DMS53 (cell line): ENCODE data around the gene ADGRL3.

Experiments used
- DNase-seq: peaks from one replicate; lab custom pipeline; 2025; lab: John Stamatoyannopoulos, UW

The ADGRL3 gene

DNA sequence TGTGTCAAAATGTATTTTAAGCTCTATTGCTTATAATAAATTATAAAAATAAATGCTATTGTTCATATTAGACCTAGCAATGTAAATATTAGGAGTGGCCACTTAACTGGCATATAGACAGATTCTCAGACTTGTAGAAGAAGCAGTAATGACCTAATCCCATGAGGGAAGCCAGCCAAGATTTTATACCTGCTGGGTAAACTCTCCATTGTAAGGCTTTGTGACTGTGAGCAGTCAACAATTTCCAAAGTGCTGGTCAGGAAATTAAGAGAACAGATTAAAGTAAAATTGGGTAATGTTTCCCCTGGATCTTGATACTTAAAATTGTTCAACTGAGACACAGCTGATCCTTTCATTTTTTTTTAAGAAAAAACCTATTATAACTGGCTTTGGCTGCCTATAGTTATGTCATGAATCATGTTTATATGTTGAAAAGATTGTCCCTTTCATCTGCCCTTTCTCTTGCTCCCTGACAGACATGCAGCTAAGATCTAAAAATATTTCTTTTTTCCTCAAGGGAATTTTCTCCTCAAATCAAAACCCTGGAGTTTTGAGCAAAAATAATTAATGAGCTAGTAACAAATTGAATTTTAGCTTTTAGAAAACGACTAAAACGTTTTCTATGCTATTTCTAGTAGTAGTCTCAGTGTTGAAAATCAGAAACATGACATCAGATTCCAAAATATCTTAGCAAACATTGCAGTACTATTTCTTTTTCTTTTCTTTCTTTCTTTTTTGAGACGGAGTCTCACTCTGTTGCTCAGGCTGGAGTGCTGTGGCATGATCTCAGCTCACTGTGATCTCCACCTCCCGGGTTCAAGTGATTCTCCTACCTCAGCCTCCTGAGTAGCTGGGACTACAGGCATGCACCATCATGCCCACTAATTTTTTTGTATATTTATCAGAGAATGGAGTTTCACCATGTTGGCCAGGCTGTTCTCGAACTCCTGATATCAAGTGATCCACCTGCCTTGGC is 77.9 kb downstream of the ADGRL3 start:
- peak; percentile 63 for DNase-seq

DNA sequence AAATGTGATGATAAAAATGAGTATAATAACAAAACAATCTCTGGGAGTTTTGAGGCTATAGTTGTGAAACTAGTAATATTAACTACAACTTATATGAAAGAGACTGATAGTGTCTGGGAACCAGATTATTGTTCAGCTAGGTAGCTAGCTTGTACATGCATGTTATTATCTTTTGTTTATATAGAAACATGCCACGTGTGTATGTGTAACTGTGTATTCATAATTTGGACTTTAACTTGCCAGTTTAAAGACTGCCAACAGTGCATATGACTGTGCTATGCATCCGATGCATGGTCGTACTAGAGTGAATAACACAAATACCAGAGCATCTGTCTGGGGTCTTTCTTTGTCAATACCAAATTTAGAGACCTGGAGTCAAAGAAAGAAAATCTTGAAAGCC is 92.2 kb downstream of the ADGRL3 start:
- no peak for DNase-seq

DNA sequence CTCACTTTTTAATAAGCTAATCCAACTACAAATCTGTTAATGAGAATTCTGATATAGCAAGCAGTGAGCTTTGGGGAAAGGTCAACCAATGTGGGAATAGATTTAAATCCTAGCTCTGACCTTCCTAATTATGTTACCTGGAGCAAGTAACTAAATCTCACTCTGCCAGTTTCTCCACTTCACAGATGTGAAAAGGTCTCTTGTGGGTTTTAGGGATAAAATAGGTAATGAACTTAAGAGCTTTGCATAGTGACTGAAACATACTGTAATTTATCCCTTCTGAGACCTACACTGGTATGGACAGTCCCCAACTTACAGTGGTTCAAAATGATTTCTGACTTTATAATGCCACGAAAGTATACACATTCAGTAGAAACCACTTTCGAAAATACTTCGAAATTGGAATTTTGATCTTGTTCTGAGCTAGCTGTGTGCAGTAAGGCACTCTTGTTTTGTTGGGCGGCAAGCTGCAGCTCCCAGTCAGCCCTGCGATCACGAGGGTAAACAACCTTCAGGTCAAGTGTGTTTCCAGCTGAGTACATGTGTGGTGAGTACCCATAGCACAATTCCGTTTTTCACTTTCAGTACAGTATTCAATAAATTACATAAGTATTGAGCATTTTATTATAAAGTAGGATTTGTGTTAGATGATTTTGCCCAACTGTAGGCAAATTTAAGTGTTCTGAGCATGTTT is 93.7 kb downstream of the ADGRL3 start:
- peak; percentile 75 for DNase-seq

DNA sequence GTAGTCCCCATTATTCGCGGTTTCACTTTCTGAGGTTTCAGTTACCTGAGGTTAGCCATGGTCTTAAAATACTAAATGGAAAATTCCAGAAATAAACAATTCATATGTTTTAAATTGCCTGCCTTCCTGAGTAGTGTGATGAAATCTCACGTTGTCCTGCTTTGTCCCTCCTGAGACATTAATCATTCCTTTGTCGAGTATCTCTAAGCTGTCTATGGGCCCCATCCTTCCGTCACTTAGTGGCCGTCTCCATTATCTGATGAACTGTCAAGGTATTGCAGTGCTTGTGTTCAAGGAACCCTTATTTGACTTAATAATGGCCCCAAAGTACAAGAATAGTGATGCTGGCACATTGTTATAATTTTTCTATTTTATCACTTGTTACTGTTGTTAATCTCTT is 94.8 kb downstream of the ADGRL3 start:
- no peak for DNase-seq

DNA sequence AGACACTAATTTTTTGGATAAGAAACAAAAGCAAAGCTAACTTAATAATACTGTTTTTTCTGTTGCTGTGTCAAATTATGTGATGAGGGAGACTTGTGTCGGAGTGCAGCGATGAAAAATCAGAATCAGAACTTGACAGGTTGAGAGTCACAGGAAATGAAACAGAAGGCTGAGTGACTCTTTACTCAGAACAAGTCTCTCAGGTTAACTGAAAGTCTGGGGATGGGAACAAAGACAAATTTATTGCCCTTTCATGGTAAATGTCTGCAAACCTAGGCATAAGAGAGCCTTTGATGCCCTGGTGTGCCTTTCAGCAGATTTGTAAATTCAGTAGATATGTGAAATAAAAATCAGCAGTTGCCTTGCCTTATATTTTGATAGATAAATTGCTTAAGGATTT is 96.0 kb downstream of the ADGRL3 start:
- peak; percentile 1 for DNase-seq

DNA sequence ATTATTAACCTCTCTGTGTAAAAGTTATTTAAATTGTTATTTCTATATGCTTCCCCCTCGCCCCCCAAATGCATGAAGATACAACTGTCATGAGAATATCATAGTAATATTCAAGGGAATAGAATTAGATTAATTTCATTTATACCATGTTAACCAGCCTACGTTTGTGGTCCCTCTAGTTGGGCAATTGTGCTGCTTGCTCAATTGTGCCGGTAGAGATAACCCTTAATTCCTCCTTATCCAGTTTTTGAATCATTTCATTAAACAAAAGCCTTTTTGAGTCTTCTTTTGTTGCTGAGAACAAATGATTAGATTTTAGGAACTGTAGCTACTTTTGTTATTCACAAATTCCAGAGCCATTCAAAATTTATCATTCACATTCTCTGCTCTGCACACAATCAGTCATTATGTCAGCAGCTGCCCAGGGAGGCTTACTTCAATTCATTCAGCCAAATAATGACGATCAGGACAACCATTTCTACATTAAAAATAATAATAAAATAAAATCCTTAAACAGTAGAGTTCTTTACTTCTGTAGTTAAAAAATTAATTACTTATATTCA is 98.1 kb downstream of the ADGRL3 start:
- no peak for DNase-seq

DNA sequence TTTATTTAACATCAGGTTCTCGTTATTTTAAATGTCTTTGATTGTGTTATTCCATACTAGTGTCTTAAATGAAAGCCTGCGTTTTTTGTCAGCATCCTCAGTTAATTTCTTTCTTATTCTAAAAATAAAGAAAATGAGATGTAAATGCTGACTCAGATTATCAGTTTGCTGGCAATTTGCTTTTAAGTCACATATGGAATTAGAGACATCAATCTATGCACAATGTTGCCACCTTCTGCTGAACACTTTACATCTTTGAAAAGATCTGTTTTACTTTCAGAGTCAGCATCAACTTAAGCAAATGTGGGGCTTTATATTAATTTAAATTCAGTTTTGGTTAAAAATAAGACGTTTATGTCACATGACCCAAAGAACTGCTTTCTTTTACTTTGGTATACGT is 99.2 kb downstream of the ADGRL3 start:
- no peak for DNase-seq

DNA sequence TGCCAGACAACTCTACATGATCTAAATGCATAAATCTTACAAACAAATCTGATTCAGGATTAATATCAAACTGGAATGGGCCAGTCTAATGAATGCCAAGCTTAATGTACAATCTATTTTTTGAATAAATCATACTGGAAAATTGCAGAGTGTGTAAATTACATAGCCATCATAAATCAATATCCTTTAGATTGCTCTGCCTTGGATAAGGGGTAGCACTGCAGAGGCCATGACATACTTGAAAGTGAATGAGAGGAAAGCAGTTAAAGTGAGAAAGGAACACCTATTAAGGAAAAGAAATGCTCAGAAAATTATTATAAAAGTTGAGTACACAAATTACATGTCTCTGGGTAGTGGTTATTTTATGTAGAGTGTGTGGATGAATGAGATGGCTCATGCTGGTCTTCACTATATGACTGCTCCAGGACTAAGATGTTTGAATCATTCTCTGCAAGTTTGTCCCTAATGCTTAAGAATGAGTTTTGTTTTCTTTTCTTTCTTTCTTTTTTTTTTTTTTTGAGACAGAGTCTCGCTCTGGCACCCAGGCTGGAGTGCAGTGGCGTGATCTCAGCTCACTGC is 100.2 kb downstream of the ADGRL3 start:
- no peak for DNase-seq

DNA sequence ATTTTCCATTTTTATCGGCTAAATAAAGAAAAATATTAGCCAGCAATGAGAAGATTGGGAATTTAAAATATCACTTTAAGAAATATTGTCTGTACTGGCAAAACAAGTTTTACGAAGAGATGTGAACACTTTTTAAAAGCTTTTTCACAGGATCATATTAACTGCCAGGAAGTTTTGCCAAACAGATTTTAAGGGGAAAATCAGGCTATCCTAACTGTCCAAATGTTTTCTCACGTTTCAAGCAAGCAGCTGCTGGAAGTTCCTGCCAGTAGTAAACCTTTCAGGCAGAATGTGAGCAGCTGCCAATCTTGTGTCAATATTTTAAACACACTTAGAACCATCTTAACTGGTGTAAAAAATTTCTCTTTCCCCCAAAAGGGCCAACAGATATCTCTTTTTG is 101.1 kb downstream of the ADGRL3 start:
- peak; percentile 28 for DNase-seq

DNA sequence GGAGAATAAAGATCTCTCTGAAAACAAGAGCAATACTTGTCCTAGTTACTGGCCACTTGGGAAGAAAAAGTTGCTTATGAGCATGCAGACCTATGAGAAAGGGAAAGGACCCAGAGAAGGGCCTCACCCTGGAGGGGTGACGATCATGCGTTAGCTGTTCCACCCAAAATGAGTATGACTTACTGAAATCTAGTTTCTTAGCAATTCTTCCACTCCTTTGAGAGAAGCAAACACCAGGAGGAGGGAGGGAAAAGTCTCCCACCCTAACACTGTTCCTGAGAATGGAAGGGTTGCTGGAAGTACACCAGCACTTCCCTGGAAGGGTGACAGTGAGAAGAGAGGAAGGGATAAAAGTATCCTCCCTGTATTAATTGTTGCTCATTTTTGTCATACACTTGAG is 107.9 kb downstream of the ADGRL3 start:
- DNase-seq, result no peak

DNA sequence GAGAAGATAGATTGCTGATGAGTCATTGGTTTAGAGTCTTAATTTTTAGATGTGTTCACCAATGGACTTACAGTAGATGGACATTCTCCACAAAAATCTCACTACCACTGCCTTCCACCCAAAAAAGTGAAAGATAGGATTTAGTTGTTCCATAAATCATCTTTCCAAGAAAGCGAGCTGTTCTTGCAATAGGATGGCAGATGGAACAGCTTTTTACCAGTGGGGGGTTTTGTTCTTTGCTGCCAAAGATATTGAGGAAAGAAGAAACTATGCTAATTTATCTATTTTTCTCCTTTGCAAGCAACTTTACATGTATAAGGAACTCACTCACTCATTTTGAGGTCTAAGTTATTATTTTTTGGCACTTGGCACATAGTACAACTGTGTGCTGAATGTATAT is 109.5 kb downstream of the ADGRL3 start:
- DNase-seq, result no peak

DNA sequence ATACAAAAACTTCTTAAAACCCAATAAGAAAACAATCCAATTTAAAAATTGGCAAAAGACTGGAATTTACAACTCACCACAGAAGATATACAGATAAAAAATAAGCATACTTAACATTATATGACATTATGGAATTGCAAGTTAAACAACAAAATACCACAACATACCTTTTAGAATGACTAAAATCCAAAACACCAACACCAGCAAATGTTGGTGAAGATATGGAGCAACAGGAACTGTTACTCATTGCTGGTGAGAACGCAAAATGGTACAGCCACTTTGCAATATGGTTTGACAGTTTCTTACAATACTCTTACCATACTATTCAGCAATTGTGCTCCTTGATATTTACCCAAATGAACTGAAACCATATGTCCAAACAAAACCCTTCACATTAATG is 112.4 kb downstream of the ADGRL3 start:
- no peak for DNase-seq

DNA sequence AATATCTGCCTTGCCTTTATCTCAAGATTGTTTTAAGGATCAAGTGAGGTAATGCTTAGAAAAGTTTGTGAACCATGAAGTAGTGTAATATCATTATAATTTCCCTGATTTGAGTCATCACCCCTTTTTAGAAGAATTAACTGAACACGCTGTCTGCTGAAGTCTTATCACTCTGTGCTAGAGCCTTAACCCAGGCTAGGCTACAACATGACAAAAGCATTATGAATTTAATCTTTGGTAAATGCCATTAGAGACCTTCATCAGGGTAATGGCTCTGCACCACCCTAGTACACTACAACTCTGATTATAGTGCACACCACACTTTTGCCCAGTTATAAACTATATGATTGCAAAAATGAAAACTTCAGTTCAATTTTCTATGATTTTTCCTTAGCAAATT is 118.3 kb downstream of the ADGRL3 start:
- no peak for DNase-seq

DNA sequence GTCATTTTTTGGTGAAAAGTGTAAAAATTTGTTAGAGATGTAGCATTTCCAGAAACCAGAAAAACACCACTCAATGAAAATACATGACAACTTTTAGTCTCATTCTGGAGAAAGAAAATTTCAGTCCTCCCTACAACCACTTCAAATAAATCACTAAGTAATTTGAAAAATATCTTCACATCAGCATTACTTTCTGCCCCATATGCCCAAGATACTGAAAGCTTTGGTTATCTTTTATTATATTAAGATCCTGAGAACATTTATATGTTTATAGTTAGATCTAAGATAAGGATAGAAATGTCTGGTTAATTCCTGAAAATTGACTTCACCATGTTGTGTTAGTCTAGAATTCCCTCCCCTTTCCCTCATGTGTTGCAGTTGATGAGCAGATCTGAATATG is 119.0 kb downstream of the ADGRL3 start:
- DNase-seq, result no peak

DNA sequence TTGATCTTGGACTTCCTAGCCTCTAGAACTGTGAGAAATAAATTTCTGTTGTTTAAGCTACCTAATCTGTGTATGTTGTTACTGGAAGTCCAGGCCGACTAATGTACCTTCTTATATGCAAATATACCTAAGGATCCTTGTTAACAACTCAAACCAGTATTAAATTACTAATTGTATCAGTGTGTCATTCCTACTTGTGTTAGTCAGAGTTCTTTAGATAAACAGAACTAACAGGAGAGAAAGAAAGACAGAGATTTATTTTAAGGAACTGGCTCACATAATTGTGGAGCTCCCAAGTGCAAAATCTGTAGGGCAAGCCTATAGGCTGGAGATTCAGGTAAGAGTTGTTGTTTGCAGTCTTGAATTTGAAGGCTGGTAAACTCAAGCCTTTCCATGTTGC is 120.0 kb downstream of the ADGRL3 start:
- DNase-seq, result no peak

DNA sequence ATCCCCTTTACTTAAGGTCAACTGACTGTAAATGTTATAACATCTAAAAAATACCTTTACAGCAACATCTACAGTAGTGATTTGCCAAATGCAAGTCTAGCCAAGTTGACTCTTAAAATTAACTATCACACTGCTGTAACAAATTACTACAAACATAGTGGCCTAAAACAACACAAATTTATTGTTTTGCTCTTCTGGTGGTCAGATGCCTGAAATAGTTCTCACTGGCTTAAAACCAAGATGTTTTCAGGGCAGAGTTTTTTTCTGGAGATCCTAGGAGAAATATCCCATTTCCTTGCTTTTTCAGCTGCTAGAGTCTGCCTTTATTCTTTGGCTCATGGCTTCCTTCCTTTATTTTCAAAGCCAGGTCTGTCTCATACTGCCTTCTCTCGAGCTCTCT is 120.5 kb downstream of the ADGRL3 start:
- no peak for DNase-seq

DNA sequence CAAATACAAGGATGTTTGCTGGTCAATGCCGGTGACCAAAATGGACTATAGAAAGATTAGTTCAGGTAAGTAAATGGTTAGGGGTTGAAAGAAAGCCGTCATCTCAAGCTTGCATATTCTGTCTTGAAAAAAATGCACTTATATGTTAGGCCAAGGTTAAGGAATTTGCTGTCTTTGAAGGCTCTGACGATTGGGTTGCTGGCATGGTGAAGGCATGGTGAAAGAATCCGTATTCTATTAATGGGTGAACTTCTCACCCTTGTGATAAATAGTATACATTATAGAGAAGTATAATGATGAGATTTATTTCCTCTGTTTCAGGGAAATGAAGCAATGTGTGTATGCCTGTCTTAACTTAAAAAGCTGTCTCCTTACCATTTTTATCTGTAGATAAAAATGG is 132.6 kb downstream of the ADGRL3 start:
- DNase-seq, result no peak

DNA sequence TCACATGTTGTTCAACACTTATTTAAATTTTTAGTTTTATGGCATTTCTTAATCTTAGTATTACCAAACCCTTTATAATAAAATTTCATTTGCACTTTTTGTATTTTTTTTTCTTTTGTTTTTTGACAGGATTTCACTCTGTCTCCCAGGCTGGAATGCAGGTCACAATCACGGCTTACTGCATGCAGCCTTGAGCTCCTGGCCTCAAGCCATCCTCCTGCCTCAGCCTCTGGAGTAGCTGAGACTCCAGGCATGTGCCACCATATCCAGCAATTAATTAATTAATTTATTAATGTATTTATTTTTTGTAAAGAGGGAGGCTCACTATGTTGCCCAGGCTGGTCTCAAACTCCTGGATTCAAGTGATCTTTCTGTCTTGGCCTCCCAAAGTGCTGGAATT is 133.4 kb downstream of the ADGRL3 start:
- DNase-seq, result no peak

DNA sequence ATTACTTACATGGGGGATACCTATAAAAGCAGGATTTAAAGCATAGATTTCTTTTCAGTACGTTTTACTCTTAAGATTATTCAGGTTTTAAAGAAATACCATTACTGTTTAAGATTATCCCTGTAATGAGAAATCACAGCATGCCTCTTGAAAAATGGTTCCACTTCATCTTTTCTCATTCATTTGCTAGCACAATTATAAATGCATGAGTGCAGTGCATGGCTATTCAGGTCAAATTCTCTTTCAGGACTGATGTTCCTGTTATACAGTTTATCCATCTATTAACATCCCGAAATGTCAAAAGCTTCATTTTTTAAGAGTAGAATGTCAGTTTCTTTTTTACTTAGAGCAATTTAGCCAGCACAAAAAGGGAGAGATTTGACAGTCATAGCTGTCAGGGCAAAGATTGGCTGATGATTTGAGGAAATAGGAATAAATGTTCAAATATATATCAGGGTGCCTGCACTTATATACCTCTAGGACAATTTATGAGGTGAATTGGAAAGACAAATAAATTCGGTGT is 135.2 kb downstream of the ADGRL3 start:
- DNase-seq, result no peak

DNA sequence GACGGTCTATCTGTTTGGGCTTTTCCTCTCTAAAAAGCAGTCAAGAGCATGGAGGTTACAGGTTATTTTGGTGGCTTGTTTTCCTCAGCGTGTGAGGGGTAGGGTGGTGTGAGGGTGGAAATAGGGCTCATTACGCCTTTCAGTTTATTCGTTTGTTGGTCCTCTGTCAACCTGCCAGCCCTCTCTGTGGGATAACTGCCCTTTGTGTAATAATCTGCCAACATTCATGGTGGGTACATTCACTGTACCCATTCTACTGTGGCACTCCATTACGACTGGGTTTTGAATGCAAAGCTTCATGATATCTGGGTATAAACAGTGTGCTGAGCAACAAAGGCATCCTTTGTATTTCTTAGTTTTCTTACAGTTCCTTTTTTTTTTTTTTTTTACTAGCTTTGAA is 136.4 kb downstream of the ADGRL3 start:
- DNase-seq, result no peak

DNA sequence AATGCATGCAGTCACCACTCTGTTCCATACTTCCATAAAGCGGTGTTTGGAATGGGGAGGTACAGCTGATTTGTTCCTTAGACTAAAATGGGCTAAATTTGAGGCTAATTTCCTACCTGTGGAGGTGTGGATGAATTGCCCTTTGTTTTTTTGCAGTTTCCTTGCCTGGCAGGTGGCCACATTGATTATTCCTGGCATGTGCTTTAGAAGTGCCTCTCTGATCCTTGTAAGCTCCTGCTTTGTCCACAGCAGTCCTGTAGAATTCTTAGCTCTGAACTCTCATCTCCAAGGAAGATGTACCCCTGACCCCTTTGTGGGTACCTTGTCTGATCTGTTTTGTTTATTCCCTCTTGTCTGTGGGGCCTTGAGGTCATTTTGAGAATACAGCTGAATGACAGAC is 136.8 kb downstream of the ADGRL3 start:
- no peak for DNase-seq

DNA sequence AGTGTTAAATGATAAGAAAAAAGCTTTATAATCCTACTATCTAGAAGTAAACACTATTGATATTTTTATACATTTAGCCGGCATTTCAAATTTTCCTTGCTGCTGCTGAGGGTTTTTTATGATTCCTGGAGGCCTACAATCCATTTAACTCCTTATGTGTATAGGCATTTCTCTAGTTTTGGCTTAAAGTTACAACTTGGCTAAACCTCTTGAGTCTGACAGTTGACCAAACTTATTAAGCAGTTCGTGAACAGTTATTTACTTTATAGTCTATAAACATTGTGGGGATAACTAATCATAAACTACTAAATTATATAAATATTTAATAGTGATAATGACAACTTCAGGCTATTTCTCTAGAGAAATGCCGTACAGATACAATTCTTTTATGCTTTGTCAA is 141.9 kb downstream of the ADGRL3 start:
- no peak for DNase-seq

DNA sequence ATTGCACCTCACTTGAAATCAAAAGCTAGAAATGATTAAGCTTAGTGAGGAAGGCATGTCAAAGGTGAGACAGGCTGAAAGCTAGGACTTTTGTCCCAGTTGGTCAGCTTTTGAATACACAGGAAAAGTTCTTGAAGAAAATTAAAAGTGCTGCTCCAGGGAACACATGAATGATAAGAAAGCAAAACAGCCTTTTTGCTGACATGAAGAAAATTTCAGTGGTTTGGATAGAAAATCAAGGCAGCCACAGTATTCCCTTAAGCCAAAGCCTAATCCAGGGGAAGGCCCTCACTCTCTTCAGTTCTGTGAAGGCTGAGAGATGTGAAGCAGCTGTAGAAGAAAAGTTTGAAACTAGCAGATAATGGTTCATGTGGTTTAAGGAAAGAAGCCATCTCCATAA is 150.8 kb downstream of the ADGRL3 start:
- no peak for DNase-seq
